DMS114 treated with DMSO at 0.1 percent for 48 hours (cell line): Measurements from ENCODE around the gene ANO10.
"Not testable (repeated sequence)": the region's sequence is repeated elsewhere in the genome, so short reads cannot be mapped to it uniquely, and the experiment has no call there.

Experiments
- DNase-seq: peaks from one replicate; lab custom pipeline; 2025; ENCODE audit not compliant: unreplicated experiment; lab: John Stamatoyannopoulos, UW

Gene ANO10

DNA sequence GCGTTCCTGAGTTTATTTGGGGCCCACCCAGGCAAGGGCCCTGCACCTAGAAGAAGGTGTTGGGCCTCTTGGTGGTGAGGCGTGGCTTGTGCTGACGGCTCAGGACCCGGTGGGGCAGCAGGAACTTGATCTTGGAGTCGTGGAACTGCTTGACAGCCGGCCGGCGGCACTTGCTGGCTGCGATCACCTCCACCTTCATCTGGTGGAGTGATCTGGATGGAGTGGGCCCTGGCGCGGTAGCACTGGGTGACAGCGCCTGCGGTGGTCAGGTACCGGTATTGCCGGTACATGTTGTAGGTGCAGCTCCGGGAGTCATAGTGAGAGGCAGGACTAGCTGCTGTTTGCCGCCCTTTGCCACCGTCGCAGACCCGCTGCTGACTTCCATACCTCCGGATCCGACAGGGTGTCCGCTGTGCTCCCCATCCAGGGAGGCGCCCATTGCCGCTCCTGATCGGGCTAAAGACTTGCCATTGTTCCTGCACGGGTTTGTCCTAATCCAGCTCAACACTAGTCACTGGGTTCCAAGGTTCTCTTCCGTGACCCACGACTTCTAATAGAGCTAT lies 136.8 kb downstream of the ANO10 start:
- DNase-seq: no peak

DNA sequence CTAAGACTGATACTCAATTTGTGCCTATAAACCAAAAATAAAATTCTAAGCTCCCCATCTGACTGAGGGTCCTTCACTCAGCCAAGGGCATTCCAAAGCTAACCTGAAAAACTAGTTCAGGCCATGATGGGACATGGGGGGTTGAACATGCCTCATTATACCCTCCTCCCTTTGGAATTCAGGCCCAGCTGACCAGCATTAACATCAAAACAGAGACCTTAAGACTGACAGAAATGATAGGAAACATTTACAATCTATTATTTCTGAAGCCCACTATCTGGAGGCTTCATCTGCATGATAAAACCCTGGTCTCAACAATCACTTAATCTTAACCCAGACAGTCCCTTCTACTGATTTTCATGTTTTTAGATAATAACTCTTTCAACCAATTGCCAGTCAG lies 140.4 kb downstream of the ANO10 start:
- DNase-seq: no peak

DNA sequence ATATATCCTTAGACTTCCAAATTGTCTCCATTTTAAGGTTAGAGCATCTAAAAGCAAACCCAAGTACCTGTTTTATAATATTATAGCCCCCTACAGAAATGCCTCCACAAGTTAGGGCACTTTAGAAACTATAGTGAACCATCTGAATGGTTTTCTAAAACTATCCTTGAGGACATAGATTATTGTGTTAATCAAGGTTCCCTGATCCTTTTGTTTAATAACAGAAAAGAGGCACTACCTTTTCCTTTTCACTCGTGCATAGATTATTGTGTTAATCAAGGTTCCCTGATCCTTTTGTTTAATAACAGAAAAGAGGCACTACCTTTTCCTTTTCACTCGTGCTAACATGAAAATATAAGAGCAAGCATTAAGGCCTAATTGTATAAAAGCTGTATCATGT lies 143.0 kb downstream of the ANO10 start:
- DNase-seq: not testable (repeated sequence)

DNA sequence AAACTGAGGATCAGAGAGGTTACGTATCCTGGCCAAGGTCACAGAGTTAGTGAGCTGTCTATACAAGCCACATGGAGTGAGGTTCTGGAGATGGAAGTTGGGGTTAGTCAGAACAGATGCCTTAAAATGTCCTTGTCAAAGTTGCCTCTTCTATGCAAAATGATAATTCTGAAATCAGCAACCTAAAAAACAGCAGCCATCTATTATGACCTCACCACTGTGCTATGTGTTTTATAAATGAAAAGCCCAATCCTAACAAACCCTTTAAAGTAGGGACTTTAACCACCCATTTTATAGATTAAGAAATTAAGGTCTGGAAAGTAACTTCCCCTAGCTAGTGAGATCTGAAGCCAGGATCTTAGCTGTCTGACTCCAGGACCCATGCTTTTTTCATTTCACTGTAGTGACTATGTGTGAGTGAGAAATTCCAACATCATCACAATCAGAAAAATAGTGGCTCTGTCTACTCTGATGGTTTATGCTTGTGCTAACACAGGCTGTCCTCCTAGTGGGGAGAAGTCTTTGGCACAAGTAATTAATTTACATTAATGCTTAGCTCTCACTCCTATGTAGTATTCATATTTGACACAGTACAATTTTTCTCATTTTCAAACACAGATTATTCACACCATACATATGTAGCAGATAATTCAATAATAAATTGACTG lies 143.6 kb downstream of the ANO10 start:
- DNase-seq: no peak

DNA sequence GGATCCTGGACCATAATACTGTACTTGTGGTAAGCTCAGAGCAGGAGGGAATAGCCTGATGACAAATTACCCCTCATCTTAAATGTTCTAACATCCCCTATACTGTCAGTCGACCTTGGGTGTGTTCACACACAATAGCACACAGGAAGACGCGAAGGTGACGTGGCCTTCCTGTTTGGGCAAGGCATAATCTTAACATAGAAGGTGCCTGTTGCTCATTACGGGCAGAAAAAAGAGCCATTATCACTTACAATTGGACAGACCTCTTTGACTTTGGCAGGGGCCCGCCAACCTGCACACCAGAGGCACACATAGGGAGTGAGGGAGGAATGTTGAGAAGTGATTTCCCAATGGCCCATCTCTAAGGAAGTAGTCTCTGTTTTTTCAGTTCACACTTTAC lies 144.2 kb downstream of the ANO10 start:
- no peak for DNase-seq

DNA sequence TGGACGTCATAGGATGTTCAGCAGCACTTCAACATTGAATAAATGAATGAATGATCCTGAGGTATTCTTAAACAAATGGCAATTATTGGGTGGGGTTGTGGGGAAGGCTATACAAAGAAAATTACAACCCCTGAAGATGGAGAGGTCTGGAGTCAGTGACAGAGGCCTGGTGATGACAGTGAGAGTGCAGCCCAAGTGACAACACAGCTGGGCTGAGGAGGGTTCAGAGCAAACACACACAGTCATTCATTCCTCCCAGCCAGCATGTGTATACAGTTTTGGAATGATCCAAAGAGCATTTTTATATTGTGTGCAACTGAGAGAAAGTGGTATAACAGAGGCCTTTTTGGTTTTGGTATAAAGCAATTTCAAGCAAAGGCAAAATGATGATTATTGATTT lies 148.1 kb downstream of the ANO10 start:
- no peak for DNase-seq

DNA sequence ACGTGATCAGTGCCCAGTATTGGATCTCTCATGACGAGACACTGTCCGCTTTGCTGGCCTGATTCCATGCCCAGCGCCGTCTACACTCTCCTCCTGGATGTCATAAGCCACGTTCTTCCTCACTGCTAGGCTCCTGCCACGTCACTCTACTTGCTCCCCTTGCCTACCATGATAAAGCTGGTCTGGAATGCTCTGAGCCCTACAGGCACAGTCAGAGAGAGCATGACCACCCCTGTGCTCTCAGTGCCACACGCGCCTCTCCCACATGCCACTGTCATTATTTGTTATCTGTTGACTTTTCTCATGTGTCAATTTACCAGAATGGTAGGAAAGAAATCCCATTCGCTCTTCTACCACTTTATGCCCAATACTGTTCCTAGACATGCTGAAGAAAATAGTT lies 148.6 kb downstream of the ANO10 start:
- DNase-seq: no peak

DNA sequence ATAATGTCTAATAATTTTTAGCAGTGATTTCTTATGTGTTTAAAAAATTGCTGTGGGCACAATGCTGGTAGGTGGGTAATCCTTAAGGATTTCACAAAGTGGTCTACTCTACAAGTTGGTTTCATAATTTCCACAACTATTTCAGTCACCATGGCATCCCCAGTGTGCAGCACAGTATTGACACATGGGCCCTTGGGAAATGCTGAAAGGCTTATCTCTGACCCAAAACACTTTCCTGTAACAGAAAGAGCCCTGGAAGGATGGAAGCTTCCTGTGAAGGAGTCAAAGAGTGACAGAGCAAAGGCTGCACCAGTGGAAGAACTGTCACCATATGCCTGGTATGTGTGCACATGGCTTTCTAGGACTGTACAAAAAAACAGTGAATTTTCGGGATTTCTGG lies 153.7 kb downstream of the ANO10 start:
- no peak for DNase-seq

DNA sequence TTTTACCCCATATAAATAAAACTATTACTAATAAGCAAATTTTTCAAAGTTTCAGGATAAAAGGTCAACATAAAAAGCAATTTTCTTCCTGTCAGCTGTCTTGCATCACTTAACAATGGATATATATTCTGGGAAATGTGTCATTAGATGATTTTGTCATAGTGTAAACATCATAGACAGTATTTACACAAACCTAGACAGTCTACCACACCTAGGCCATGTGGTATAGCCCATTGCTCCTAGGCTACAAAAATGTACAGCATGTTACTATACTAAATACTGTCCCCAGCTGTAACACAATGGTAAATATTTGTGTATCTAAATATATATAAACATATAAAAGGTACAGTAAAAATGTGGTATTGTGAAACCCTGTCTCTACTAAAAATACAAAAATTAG lies 156.7 kb downstream of the ANO10 start:
- DNase-seq: no peak

DNA sequence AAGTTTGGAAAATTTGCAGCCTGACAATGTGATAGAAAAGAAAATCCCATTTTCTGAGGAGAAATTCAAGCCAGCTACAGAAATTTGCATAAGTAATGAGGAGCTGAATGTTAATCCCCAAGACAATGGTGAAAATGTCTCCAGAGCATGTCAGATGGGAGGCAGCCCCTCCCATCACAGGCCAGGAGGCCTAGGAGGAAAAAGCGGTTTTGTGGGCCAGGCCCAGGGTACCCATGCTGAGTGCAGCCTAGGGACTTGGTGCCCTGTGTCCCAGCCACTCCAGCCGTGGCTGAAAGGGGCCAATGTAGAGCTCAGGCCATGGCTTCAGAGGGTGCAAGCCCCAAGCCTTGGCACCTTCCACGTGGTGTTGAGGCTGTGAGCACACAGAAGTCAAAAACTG lies 159.2 kb downstream of the ANO10 start:
- DNase-seq: not testable (repeated sequence)

DNA sequence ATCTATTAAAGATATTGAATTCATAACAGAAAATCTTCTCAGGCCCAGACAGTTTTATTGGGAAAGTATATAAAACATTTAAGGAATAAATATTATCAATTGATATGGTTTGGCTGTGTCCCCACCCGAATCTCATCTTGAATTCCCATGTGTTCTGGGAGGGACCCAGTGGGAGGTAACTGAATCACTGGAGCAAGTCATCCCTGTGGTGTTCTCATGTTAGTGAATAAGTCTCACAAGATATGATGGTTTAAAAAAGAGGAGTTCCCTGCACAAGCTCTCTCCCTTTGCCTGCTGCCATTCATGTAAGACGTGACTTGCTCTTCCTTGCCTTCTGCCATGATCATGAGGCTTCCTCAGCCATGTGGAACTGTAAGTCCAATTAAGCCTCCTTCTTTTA lies 160.5 kb downstream of the ANO10 start:
- no peak for DNase-seq

DNA sequence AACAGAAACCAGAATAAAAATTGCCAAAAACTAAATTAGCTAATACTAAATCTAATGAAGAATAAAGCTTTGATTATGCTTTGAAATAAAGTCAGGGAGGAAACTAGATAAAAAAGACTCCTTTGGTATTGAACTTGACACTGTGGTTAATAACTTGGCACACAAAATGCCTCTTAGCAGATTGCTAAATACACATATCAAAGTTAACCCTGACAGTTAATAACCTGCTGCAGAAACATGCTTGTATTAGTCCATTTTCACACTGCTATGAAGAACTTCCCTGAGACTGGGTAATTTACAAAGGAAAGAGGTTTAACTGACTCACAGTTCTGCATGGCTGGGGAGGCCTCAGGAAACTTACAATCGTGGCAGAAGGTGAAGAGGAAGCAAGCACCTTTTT lies 164.8 kb downstream of the ANO10 start:
- DNase-seq: not testable (repeated sequence)

DNA sequence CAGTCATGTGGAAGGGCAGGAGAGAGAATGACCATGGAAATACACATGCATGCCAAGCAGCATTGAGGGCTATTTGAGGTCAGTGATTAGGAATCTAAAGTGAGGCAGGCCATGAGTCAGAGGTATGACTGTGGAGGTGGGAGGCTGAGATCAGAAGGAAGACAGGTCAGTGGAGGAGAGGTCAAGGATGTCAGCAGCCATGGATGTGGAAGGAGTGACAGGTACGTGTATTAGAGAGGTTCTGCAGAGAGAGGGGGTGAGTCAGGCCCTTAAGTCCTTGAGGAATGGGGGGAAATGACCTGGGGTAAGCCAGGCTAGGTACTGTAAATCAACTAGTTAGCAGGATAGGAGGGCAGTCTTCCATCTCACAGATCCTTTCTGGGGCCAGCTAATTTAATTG lies 166.6 kb downstream of the ANO10 start:
- no peak for DNase-seq

DNA sequence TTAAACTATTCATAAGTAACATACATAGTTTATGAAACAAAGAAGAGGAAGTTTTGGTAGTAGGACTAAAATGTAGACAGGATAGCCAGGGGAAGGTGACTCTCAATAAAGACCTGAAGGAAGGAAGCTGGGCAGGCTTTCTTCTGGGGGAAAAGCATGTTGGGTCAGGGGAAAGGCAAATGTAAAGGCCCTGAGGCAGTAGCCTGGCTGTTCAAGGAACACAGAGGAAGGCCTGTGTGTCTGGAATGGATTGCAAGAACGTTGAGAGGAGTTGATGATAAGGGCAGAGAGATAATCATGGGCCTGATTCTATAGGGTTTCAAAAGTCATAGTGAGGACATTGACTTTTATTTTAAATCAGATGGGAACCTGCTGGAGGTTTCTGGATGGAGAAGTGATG lies 167.8 kb downstream of the ANO10 start:
- no peak for DNase-seq

DNA sequence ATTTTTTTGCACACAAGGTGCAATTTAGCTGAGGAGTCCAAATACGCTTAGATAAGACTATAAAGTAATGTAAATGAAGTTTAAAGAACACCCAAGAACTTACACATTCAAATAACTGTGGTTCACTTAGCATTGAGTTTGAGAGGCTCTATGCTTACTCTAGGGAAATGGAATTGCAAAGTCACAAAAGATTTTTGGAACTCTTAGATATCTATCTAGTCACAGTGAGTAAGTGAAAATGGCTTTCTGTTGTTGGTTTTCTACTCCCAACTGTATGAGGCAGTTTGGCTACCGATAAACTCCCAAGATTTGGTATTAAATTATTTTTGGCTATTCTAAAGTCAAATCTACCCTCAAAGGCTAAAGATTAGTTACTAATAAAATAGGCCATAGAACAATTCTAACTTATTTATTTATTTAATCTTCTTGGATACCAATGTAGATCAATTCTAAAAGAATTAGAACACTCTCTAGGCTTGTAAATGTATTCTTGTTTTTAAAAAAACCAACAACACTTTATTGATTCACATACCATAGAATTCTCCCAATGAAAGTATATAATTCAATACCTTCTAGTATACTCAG lies 170.0 kb downstream of the ANO10 start:
- DNase-seq: no peak

DNA sequence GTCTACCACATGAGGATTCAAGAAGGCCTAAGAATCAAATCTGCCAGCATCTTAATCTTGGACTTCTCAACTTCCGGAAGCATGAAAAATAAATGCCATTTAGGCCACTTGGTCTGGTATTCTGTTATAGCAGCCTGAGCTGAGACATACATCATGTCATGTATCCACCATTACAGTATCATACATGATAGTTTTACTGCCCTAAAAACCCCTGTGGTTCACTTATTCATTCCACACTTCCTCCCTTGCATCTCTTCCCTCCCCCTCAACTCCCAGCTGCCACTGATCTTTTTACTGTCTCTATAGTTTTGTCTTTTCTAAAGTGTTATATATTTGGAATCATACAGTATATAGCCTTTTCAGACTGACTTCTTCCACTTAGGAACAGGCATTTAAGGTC lies 173.7 kb downstream of the ANO10 start:
- no peak for DNase-seq

DNA sequence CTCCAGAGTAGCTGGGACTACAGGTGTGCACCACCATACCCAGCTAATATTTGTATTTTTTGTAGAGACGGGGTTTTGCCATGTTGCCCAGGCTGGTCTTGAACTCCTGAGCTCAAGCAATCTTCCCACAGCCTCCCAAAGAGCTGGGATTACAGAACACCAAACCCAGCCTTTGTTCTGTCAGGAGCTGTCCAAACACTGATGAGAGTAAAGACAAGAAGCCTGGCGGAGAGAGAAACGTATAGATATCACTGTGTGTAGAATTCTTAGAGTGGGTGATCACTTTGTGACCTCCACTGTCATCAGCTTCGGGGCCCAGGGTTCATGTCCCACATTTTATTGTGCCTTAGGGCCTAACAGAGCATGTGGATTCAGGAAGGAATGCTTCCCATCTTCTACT lies 176.0 kb downstream of the ANO10 start:
- no peak for DNase-seq

DNA sequence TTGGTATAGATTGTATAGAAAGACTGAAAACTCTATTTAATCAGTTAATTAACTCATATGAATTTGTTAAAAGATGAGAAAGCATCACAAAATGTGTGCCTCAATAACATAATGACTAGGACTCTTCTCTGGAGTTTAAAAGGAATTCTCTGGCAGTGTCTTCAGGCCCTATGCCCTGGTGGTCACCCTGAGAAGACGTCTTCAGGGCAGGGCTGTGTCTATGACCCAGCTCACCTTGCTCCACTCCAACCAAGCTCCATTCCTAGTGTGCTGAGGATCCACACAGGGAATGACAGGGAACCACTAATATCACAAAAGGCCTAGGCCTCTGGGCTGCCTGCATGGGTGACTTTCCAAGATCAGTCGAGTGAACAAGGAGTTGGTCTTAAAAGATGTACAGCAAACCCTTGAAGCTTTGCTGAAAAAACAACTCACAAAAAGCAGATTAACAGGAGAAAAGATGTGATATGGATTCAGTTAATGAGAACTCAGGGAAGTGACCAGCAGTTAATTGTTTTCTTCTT lies 178.9 kb downstream of the ANO10 start:
- DNase-seq: no peak

DNA sequence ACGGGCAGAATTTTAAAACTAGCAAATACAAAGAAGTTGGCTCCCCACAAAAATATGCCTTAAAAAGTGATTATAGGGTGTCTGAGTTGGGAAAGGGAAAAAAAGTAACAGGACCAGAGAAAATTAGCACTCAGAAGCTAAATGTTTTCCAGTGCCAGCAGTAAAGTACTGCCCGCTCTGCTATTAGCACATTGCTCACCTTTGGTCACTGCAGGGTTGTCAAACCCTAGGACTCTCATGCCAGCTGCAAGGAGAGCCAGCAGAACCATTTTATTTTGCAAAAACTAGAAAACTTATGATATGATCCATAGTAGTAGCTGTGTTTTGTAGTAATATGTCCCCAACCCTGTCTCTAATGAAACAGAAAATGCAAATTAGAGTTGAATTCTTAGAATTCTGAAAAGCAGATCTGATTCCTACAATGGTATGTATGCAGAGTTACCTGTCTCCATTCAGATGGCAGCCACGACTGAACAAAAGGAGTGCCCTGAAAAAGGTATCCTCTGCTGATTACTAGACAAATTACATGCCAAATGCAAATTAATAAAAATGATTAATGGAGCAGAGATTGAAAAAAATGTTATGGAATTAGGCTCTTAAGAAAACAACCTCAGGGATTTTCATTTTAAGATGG lies 185.2 kb downstream of the ANO10 start:
- no peak for DNase-seq

DNA sequence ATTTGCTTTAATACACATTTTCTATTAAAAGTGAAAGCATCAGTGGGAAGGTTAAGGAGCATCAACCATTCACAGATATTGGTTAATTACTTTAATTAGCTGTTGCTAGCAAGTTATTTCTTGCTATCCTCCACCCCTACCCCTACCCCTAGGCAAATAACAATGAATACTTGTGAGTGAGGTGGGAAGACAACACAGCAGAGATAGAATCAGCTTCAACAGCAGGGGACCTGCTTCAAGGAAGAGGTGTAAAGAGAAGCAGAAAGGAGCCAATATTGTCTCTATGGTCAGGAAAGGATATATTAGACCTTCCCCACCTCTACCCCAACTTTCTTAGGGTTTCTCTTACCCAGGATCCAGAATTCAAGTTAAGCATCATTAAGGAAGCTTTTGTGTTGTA lies 186.1 kb downstream of the ANO10 start:
- DNase-seq: no peak

DNA sequence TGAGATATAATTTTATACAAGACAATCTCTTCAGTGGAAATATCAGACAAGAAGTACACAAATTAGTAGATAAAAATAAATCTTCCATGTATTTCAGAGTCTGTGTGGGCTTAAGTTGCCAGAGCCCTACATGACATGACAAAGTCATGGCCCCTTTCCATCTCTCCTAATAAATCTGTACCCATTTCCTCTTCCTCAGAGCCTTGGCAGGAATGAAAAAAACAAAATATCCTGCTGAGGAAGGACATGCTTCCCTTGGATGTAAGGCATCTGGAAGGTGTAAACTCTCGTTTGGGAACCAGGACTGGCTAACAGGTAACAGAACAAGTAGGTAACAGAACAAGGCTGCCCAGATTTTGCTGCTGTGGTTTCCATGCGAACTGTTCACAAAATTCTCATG lies 187.4 kb downstream of the ANO10 start:
- DNase-seq: no peak

DNA sequence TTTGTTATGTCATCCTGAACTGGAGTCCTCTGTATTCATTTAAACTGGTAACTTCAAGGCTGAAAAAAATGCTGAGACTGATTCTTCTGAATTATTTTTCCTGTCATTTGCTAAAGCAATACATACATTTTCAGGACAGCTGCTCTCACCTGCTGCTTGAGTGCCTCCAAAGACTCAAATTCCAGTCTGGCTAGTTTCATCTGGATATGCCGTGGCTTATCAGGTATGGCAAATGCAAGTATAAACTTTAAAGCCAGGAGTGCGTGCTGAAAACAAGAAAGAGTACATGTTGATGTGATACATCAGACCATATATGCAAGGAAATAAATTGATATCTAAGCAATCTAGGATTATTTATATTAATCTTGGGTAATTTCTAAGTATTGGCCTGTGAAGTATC lies 189.3 kb downstream of the ANO10 start:
- DNase-seq: no peak
